ENCODE data around the gene C9. TPM values are rescaled to one million over a fixed set of nuclear protein-coding genes. Genes with fewer than 3 reads are reported as not detected.
A peak's percentile ranks its signal among the peaks of the same experiment; 100 is the strongest.
"Not testable (repeated sequence)": the region's sequence is repeated elsewhere in the genome, so short reads cannot be mapped to it uniquely, and the experiment has no call there.

Gene C9
- total RNA-seq, 1 donor from 2014 or later, result 1,159 TPM

- no peak for DNase-seq (ENCODE audit: low spot score)
- peak; percentile 23 for ATAC-seq
Observed at GRCh38 chr5:39333104-39333503, 31.2 kb downstream of the C9 start.

GRCh38 chr5:39331861-39332381 lies 32.4 kb downstream of the C9 start:
- no peak for DNase-seq (ENCODE audit: low spot score)
- no peak for ATAC-seq

GRCh38 chr5:39328731-39329130 lies 35.6 kb downstream of the C9 start:
- ATAC-seq (no peak), DNase-seq (ENCODE audit: low spot score) (no peak)

- ATAC-seq (no peak), DNase-seq (ENCODE audit: low spot score) (no peak)
Observed at GRCh38 chr5:39323542-39323941, 40.8 kb downstream of the C9 start.

- DNase-seq (ENCODE audit: low spot score) (no peak), ATAC-seq (peak; percentile 55)
Observed at GRCh38 chr5:39319395-39319794, 44.9 kb downstream of the C9 start.

- ATAC-seq; DNase-seq (ENCODE audit: low spot score): not testable (repeated sequence)
Observed at GRCh38 chr5:39316464-39316863, 47.8 kb downstream of the C9 start.

- no peak for ATAC-seq
- DNase-seq (ENCODE audit: low spot score), result no peak
Observed at GRCh38 chr5:39315995-39316394, 48.3 kb downstream of the C9 start.

GRCh38 chr5:39314591-39314990 lies 49.7 kb downstream of the C9 start:
- no peak for ATAC-seq
- no peak for DNase-seq (ENCODE audit: low spot score)

- ATAC-seq (no peak), DNase-seq (ENCODE audit: low spot score) (no peak)
Observed at GRCh38 chr5:39309534-39309933, 54.8 kb downstream of the C9 start.

GRCh38 chr5:39302472-39302871 lies 61.8 kb downstream of the C9 start:
- DNase-seq (ENCODE audit: low spot score), result no peak
- no peak for ATAC-seq

GRCh38 chr5:39301406-39301805 lies 62.9 kb downstream of the C9 start:
- no peak for ATAC-seq
- no peak for DNase-seq (ENCODE audit: low spot score)

- ATAC-seq (peak; percentile 74), DNase-seq (ENCODE audit: low spot score) (peak; percentile 58)
Observed at GRCh38 chr5:39299962-39300361, 64.3 kb downstream of the C9 start.

GRCh38 chr5:39294736-39295135 lies 69.6 kb downstream of the C9 start:
- DNase-seq (ENCODE audit: low spot score) (no peak), ATAC-seq (no peak)

GRCh38 chr5:39284552-39284951 lies 79.7 kb downstream of the C9 start:
- ATAC-seq, result no peak

GRCh38 chr5:39283231-39283818 lies 81.0 kb downstream of the C9 start:
- ATAC-seq, result peak; percentile 65
- DNase-seq (ENCODE audit: low spot score), result no peak

More at GRCh38 chr5:39284552-39284951, 79.7 kb downstream of the C9 start:
- no peak for DNase-seq (ENCODE audit: low spot score)

- DNase-seq (ENCODE audit: low spot score), result no peak
- no peak for ATAC-seq
Observed at GRCh38 chr5:39282561-39282960, 81.7 kb downstream of the C9 start.

GRCh38 chr5:39275865-39276264 lies 88.4 kb downstream of the C9 start:
- ATAC-seq; DNase-seq (ENCODE audit: low spot score): not testable (repeated sequence)

GRCh38 chr5:39274398-39275085 lies 89.8 kb downstream of the C9 start:
- ATAC-seq (peak; percentile 50), DNase-seq (ENCODE audit: low spot score) (no peak)

- ATAC-seq (no peak), DNase-seq (ENCODE audit: low spot score) (no peak)
Observed at GRCh38 chr5:39273314-39273954, 90.9 kb downstream of the C9 start.

GRCh38 chr5:39272869-39273231 lies 91.4 kb downstream of the C9 start:
- not testable (repeated sequence) for ATAC-seq; DNase-seq (ENCODE audit: low spot score)

GRCh38 chr5:39270225-39270848 lies 94.0 kb downstream of the C9 start:
- ATAC-seq, result peak; percentile 21

GRCh38 chr5:39267186-39267585 lies 97.1 kb downstream of the C9 start:
- ATAC-seq, result no peak
- DNase-seq (ENCODE audit: low spot score), result no peak

More at GRCh38 chr5:39270225-39270848, 94.0 kb downstream of the C9 start:
- no peak for DNase-seq (ENCODE audit: low spot score)

Data from left lobe of liver (tissue), 2 donors.